C4-2B (cell line): Measurements from ENCODE around the gene CD247.

Experiments
- CTCF ChIP-seq: fragments of 450-650 bp; conservative IDR thresholded peaks from 2 replicates; pipeline ENCODE4 v1.5.1; 2017; ENCODE audit warnings: mild to moderate bottlenecking
- ZFX ChIP-seq: fragments of 450-650 bp; IDR thresholded peaks from 2 replicates; pipeline ENCODE4 v1.6.1; 2017

DNA sequence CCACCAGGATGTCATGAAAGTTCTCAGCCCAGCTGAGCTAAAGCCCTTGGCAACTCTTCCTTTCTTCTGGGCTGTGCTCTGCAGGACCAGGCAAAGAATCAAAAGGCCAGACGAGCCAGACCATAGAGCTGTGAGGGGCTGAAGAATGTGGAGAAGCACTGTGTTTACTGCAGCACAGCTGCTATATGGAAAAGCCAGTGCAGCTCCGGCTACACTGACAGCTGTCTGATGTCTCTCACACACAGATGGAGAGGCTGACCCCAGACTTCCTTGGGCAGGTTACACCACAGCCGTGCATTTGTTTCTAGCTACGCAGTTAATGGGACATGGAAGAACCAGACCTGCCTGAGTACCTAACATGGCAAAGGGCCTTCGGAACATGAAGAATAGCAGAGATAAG lies 40.3 kb downstream of the CD247 start:
- no peak for TF ChIP-seq CTCF
- no peak for TF ChIP-seq ZFX
